GM18858 (cell line): ENCODE measurements around the gene EPAS1.

ENCODE experiments used
- ATAC-seq: cut with Tn5 transposase; IDR thresholded peaks from one replicate; pipeline ENCODE4 v1.9.1; 2021; ENCODE audit not compliant: unreplicated experiment

Gene EPAS1

GRCh38 chr2:46273225-46273863 lies 23.9 kb upstream of the EPAS1 start:
- no peak for ATAC-seq

- ATAC-seq = no peak
Measured at GRCh38 chr2:46273919-46274318, 23.3 kb upstream of the EPAS1 start.

GRCh38 chr2:46274586-46274985 lies 22.6 kb upstream of the EPAS1 start:
- ATAC-seq = no peak

- ATAC-seq = no peak
Measured at GRCh38 chr2:46275995-46276394, 21.2 kb upstream of the EPAS1 start.

- no peak for ATAC-seq
Measured at GRCh38 chr2:46276642-46277041, 20.6 kb upstream of the EPAS1 start.

GRCh38 chr2:46277431-46278190 lies 19.6 kb upstream of the EPAS1 start:
- no peak for ATAC-seq

GRCh38 chr2:46278952-46279351 lies 18.3 kb upstream of the EPAS1 start:
- no peak for ATAC-seq

- ATAC-seq = no peak
Measured at GRCh38 chr2:46281939-46282338, 15.3 kb upstream of the EPAS1 start.

GRCh38 chr2:46283693-46284092 lies 13.5 kb upstream of the EPAS1 start:
- no peak for ATAC-seq

GRCh38 chr2:46284260-46284659 lies 12.9 kb upstream of the EPAS1 start:
- no peak for ATAC-seq

GRCh38 chr2:46284796-46285195 lies 12.4 kb upstream of the EPAS1 start:
- ATAC-seq = no peak

- ATAC-seq = no peak
Measured at GRCh38 chr2:46286715-46287114, 10.5 kb upstream of the EPAS1 start.

GRCh38 chr2:46290078-46290477 lies 7.1 kb upstream of the EPAS1 start:
- no peak for ATAC-seq

- ATAC-seq = no peak
Measured at GRCh38 chr2:46293466-46293865, 3.7 kb upstream of the EPAS1 start.

GRCh38 chr2:46294176-46294836 lies 2.9 kb upstream of the EPAS1 start:
- ATAC-seq = no peak

GRCh38 chr2:46296216-46296839 lies 879 bp upstream of the EPAS1 start:
- ATAC-seq = no peak

GRCh38 chr2:46297546-46298271 lies 502 bp downstream of the EPAS1 start:
- no peak for ATAC-seq

- ATAC-seq = no peak
Measured at GRCh38 chr2:46298272-46298521, 990 bp downstream of the EPAS1 start.

- no peak for ATAC-seq
Measured at GRCh38 chr2:46298522-46299353, 1.5 kb downstream of the EPAS1 start.
